Keratinocyte (primary cell): Measurements from ENCODE around the gene IL3. TPM values are rescaled to one million over a fixed set of nuclear protein-coding genes. Genes with fewer than 3 reads are reported as not detected.

Experiments used
- DNase-seq: peaks from one replicate; pipeline ENCODE4 v3.0.0-alpha.2; 2011; ENCODE audit warnings: low read depth, missing footprints, low spot score
- FAIRE-seq: peaks from 2 replicates; lab custom pipeline; 2011; peaks lifted over from hg19 to GRCh38; lab: Jason Lieb, UNC
- H2AFZ ChIP-seq: 2 replicates; pipeline ENCODE4 v1.6.0; 2012; ENCODE audit warnings: low read length, control low read depth, inconsistent platforms; ENCODE audit not compliant: control insufficient read depth
- H3K27ac ChIP-seq: 2 replicates; pipeline ENCODE4 v1.5.1; 2011; ENCODE audit warnings: low read length; ENCODE audit not compliant: control insufficient read depth, insufficient read depth
- H3K27me3 ChIP-seq: 3 replicates; pipeline ENCODE4 v1.6.0; 2011; ENCODE audit warnings: low read length; ENCODE audit not compliant: control insufficient read depth, insufficient read depth; ENCODE audit errors: extremely low read depth
- H3K36me3 ChIP-seq, 2 experiments: 2 replicates in 1 of 2; 3 replicates in 1 of 2; pipeline ENCODE4 v1.5.1; 2011; ENCODE audit warnings: low read length in 2 of 2, mild to moderate bottlenecking in 1 of 2; ENCODE audit not compliant: control insufficient read depth in 2 of 2, insufficient read depth in 2 of 2; ENCODE audit errors: extremely low read depth in 1 of 2
- H3K4me1 ChIP-seq: 3 replicates; pipeline ENCODE4 v1.5.1; 2011; ENCODE audit warnings: low read length; ENCODE audit not compliant: control insufficient read depth, insufficient read depth; ENCODE audit errors: extremely low read depth
- H3K4me2 ChIP-seq: 3 replicates; pipeline ENCODE4 v1.6.0; 2011; ENCODE audit warnings: low read depth, low read length; ENCODE audit not compliant: control insufficient read depth, insufficient read depth; ENCODE audit errors: extremely low read depth
- H3K4me3 ChIP-seq, 3 experiments: fragments of 200-600 bp in 1 of 3; sonication (generic) in 1 of 3; 2 replicates in 2 of 3; 3 replicates in 1 of 3; pipeline ENCODE4 v1.5.1; 2011 to 2016; ENCODE audit warnings: low read length in 3 of 3, mild to moderate bottlenecking in 3 of 3, control low read depth in 2 of 3, inconsistent platforms in 1 of 3, low read depth in 1 of 3, mixed read lengths in 1 of 3, mixed run types in 1 of 3, moderate library complexity in 1 of 3; ENCODE audit not compliant: control insufficient read depth in 2 of 3, insufficient read depth in 2 of 3; ENCODE audit errors: extremely low read depth in 1 of 3
- H3K79me2 ChIP-seq: 2 replicates; pipeline ENCODE4 v1.6.0; 2012; ENCODE audit warnings: low read length; ENCODE audit not compliant: control insufficient read depth, insufficient read depth
- H3K9ac ChIP-seq: 3 replicates; pipeline ENCODE4 v1.6.0; 2011; ENCODE audit warnings: low read length; ENCODE audit not compliant: control insufficient read depth, insufficient read depth; ENCODE audit errors: extremely low read depth
- H3K9me1 ChIP-seq: 3 replicates; pipeline ENCODE4 v1.6.0; 2011; ENCODE audit warnings: low read length; ENCODE audit not compliant: control insufficient read depth, insufficient read depth; ENCODE audit errors: extremely low read depth
- H3K9me3 ChIP-seq: 2 replicates; pipeline ENCODE4 v1.5.1; 2012; ENCODE audit warnings: low read depth, low read length; ENCODE audit not compliant: control insufficient read depth
- H4K20me1 ChIP-seq: 3 replicates; pipeline ENCODE4 v1.6.0; 2011; ENCODE audit warnings: low read length; ENCODE audit not compliant: control insufficient read depth, insufficient read depth; ENCODE audit errors: extremely low read depth
- CTCF ChIP-seq, 3 experiments: IDR thresholded peaks in 1 of 3; conservative IDR thresholded peaks in 1 of 3; optimal IDR thresholded peaks in 1 of 3; 2 replicates in 2 of 3; 3 replicates in 1 of 3; pipeline versions ENCODE3 to v1.5.1; 2011; ENCODE audit warnings: low read length in 3 of 3, mild to moderate bottlenecking in 3 of 3, moderate library complexity in 2 of 3, control low read depth in 1 of 3, inconsistent platforms in 1 of 3; ENCODE audit not compliant: insufficient read depth in 2 of 3; ENCODE audit errors: extremely low read depth in 1 of 3
- EZH2 ChIP-seq: IDR thresholded peaks from one replicate; pipeline ENCODE4 v1.6.1; 2012; ENCODE audit warnings: inconsistent platforms, mild to moderate bottlenecking, low read length, moderate library complexity
- dilution Hi-C: fragments of 300-500 bp; cut with MboI; formaldehyde crosslinking; loops from one replicate; pipeline ENCODE4 v1.7.0; 2020; ENCODE audit warnings: low sequenced_read_pairs; ENCODE audit not compliant: extremely low pct_ligation_motif_present
- polyA plus RNA-seq, 5 experiments: library from polyadenylated mRNA; depleted of rRNA in 3 of 5; stranded (reverse) in 3 of 5; stranded (forward) in 1 of 5; unstranded in 1 of 5; fragments of >200 nt; gene quantifications; 1 replicate in 1 of 5; 2 replicates in 3 of 5; 3 replicates in 1 of 5; pipeline versions ENCODE4 v1.2.1 to v1.2.3, GENCODE V29; 2011 to 2012; ENCODE audit warnings: missing spikeins in 2 of 5, low read depth in 1 of 5, low replicate concordance in 1 of 5

The IL3 gene
- polyA plus RNA-seq, 1 donor (not counting 4 experiments of a cell fraction or from before 2014, with no cell fraction given) = not detected

- Histone ChIP-seq H3K36me3 (no peaks in the 10 kb centered on the region), H3K9me1 (no peaks in the 10 kb centered on the region), H3K27me3 (peaks cover 11% of the 10 kb centered on the region), H3K4me2 (no peak overlapping the region), H3K9me3 (no peaks in the 10 kb centered on the region), H2AFZ (no peak overlapping the region), H3K9ac (no peak overlapping the region), H3K79me2 (no peaks in the 10 kb centered on the region), H3K4me1 (no peaks in the 10 kb centered on the region), H3K4me3 (no peak overlapping the region), H4K20me1 (no peaks in the 10 kb centered on the region), H3K27ac (no peak overlapping the region)
- no peak for FAIRE-seq
- TF ChIP-seq CTCF (optimal IDR thresholded peaks at IDR 0.05 in 1 of 3, IDR thresholded peaks at IDR 0.05 in 1 of 3, conservative IDR thresholded peaks at IDR 0.05 in 1 of 3; ENCODE audit: extremely low read depth in 1 of 3, insufficient read depth in 2 of 3, low read length in 3 of 3) (no peak), EZH2 (no peak)
- DNase-seq = no peak
- dilution Hi-C loops = no loop called here
These were observed 13.6 kb upstream of the IL3 start for GRCh38 chr5:132046880-132047299.

- Histone ChIP-seq H3K36me3 (no peaks in the 10 kb centered on the region), H3K9me3 (no peaks in the 10 kb centered on the region), H4K20me1 (no peaks in the 10 kb centered on the region), H3K9ac (no peak overlapping the region), H2AFZ (no peak overlapping the region), H3K27ac (no peak overlapping the region), H3K4me2 (no peak overlapping the region), H3K4me3 (no peak overlapping the region), H3K27me3 (no peaks in the 10 kb centered on the region), H3K9me1 (no peaks in the 10 kb centered on the region), H3K79me2 (no peaks in the 10 kb centered on the region), H3K4me1 (no peaks in the 10 kb centered on the region)
- dilution Hi-C loops = no loop called here
- TF ChIP-seq EZH2 (no peak), CTCF (optimal IDR thresholded peaks at IDR 0.05 in 1 of 3, IDR thresholded peaks at IDR 0.05 in 1 of 3, conservative IDR thresholded peaks at IDR 0.05 in 1 of 3; ENCODE audit: extremely low read depth in 1 of 3, insufficient read depth in 2 of 3, low read length in 3 of 3) (no peak)
- DNase-seq (no peak), FAIRE-seq (no peak)
These were observed 11.4 kb upstream of the IL3 start for GRCh38 chr5:132049093-132049492.
